GM19468 (cell line): ENCODE data around the gene NFAM1.

Experiments
- ATAC-seq: cut with Tn5 transposase; IDR thresholded peaks from one replicate; pipeline ENCODE4 v1.9.1; 2021; ENCODE audit warnings: mild to moderate bottlenecking, moderate library complexity, moderate number of reproducible peaks; ENCODE audit not compliant: unreplicated experiment; ENCODE audit errors: extremely low read depth

The NFAM1 gene

DNA sequence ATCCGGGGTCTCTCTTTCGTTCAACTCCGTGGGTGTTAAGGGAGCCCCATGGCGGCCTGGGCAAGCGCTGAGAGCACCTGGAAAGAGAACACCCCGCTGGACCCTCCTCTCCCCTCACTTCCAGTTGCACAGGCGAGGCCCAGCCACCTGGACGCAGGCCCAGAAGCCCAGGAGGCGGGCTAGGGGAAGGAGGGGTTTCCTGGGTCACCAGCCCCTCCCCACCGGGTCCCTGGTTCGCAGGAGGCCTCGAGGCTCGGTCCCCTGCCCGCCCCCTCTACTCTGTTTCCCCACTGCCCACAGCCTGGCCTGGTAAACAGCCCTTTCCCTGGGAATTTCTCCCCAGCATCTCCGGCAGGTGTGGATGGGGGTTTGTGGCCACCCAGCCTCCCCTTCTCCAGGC lies 8.5 kb upstream of the NFAM1 start:
- ATAC-seq, result no peak

DNA sequence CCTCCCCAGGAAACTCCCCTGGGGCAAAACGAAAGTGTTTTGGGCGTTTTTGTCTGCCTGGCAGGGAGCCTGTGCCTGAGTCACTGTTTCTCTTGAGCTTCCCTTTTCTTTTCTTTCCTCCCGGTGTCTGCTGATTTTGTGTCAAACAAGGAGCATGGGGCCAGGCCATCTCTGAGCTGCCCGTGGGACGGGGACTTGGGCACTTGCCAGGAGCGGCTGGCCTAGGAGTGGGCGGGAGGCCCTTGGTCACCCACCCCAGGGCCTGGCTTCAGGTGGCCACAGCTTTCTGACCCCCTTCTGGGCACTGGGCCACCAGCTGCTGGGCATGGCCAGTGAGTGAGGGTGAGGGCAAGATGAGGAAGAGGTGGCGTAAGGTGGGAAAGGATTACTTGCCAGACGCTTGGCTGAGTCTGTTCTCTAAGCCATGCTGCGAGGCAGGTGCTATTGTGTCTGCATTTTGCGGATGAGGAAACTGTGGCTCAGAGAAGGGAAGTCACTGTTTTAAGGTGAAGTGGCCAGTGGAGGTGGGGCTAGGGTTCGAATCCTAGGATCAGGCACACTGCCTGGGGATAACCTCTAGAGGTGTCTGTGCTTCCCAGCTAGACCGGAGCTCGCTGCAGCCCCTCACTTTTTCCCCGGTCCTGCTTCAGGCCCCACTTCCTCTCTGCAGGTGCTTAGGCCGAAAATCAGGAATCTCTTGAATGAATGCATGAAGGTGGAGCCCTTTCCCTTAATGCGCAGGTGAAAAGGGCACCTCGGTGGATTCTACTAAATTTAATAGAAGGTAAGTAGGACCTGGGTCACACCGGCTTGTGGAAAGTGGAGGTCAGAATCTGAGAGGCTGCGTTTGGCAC lies 7.8 kb upstream of the NFAM1 start:
- no peak for ATAC-seq

DNA sequence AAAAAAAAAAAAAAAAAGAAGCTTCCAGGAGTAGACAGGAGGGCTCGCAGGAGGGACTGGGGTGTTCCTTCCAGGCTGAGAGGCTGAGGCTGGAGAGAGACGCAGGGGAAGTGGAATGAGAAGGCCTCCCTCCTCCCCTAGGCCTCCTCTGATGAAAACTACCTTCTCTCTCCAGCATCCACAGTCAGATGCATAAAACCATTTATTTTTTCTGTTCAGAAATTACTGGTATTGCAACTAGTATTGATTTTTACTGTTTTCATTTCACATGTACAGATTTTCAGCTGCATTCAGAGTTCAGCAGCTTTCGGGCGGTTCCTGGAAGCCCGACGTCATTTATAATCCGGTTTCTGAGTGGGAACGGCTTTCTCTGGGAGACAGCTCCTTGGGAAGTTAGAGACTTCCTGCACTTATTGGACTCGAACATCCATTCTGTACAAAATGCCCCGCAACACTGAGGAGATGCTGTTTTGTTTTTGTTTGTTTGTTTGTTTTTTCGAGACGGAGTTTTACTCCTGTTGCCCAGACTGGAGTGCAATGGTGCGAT lies 6.9 kb upstream of the NFAM1 start:
- no peak for ATAC-seq

DNA sequence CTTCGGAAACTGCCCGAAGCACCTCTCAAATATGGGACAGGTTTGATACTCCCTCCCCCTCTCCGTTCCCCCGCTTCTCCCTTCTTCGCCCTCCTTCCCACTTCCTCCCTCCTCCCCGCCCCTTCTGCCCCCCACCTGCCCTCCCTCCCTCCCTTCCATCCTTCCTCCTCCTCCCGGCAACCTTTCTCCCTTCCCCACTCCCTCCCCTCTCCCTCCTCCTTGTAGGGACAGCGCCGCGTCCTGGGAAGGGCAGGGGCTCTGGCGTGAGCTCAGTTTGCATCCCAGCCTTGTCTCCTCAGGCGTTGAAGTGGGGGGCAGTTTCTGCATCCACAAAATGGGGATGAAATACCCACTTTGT lies 6.1 kb upstream of the NFAM1 start:
- ATAC-seq, result no peak

DNA sequence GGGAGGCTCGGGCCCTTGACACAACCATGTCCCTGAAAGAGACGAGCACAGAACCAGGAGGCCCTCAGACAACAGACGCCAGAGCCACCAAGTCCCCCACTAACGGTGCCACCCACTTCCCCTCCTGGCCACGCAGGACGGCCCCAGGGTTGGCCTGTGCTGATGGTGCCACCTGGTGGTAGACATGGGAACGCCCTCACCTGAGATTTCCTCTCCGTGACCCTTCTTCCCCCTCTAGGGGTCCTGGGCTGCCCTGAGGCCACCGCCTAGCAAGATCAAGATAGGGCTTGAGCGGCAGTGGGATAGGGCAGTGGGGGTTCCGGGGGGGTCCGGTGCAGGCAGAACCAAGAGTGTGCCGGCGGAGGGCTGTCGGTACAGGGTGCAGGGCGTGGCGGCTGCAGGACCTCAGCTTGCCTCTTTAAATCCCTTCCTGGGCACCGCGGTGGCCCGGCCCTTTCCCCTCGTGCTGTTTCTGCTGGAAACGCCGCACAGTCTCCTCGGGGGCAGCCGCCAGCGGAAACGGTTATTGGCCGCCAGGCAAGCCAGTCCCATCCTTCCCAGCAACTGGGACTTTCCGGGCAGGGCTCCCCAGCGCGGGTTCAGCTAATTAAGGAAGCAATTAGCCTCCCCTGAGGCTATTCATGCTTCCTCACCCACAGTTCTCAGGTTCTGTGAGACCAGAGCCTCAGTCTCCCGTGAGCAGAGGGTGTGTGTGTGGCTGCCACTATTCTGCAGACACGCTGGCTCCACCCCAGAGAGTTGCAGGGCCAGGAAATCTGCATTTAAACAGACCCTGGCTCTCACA lies 5.5 kb upstream of the NFAM1 start:
- no peak for ATAC-seq

DNA sequence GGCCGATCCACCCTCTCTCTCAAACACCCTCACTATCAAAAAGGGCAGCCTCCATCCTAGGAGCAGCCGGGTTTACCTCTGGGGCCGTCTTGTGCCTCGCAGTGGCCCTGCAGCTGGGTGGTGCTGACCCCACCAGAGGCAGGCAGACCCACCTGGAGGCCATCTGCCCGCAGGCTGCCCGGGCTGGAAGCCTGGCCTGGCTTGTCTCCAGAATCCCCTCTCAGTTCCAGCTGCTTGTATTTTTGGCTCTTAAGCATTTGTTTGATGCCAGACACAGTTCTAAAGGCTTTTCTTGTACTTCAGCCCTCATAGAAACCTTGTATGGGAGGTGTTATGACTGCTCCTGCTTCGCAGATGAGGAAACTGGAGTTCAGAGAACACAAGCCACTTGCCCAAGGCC lies 4.2 kb upstream of the NFAM1 start:
- no peak for ATAC-seq

DNA sequence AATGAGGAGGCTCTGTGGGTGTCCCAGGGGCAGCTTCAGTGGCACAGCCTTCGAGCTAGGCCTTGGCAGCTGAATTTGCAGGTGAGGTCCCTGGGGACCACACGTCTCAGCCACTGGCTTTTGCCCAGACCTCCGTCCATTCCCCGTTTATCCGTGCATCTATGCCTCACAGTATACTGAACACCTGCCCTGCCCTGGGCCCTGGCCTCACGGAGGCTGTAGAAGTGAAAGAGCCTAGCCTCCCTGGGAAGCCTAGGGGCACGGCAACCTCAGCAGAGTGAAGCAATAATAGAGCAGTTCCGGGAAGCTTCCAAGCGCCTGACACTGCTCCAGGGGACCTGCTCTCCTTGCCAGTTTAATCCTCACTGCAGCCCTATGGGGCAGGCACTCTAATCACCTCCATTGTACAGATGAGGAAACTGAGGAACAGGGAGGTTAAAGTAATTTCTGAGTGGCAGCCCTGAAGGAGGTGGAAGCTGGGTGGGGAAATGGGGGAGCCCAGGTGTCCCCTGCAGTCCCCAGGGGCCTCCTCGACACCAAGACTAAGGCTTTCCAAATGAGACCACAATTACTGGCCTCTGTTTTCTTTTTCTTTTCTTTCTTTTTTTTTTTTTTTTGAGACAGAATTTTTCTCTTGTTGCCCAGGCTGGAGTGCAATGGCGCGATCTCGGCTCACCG lies 2.7 kb upstream of the NFAM1 start:
- ATAC-seq, result no peak

DNA sequence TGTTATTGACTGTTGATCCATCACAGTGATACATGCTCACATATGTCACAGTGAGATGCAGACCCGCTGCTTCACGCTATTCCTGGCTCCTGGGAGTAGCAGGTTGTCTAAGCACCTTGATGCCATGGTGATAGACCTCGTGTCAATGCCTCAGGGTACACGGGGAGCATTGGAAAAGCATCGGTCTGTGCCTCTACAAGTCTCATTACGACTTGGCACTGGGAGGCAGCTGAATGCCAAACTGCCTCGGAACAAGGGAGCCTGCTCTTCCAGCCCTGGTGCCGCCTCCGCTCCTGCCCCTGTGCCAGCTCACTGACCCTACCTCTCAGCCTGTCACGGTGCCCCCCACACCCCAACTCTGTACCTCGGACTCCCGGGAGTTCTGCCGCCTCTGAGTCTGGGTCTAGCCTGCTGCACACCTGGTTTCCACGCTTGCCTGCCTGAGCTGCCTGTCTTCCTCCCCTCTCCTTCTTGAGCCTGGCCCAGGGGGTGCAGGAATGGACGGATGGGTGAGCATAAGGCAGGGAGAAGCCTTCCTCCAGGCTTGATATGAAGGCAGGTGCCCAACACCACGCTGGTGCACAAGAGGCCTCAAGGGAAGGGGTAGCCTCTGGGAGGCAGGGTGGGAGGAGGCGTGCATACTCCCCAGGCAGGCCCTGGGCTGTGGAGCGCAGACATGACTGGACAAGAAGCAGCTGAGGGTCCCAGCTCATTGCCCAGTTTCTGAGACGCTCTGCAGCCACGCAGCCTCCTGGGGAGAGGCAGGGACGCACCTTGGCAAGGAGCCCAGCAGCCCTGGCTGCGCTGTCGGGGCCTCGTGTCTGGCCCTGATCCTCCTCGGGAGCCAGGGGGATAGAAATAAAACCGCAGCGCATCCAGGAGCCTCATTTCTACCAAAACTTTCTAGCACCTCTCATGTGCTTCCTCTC lies 1.8 kb upstream of the NFAM1 start:
- no peak for ATAC-seq

DNA sequence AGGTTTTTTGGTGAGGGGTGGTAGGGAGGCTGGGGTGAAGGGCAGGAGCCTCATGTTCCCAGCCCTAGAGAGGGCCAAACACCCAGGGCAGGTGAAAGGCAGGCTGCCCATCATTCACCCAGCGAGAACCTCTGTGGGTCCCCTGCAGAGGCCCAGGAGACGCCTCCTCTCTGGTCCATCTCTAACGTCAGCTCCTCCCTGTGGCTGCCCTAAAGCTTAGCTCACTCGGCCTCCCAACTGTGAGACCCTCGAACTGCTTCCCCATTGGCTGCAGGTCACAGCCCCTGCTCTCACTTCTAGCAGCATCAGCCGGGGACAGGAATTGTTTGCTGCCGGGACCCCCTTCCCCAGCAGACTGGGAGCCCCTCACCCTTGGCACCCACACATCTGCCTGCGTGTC lies 615 bp upstream of the NFAM1 start:
- ATAC-seq, result no peak

DNA sequence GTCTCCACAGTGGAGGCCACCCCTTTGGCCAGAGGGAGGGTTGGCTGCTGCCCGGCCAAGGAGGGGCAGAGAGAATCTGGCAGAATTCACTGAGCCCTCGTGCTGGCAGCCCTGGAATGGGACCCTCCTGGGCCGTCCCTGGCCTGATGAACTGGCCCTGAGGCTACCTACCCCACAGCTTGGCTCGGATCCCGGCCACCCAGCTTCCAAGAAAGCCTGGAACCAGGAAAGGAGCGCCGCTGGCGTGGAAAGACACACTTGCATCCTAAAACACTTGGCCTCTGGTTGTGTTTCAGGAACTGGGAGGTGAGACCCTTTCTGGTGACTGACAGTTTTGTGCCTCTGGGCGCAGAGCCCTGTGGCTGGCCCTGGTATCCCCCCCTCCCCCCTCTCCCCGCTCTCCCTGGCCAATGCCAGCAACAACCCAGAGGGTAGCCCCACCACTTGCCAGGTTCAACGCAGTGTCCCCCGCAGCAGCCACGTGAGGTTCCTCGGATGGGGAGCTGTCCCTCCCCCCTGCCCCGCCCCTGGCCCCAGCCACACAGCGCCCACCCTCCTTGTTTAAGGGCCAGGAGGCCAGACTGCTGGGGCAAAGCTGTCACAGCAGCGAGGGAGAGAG lies 693 bp downstream of the NFAM1 start:
- ATAC-seq, result no peak

DNA sequence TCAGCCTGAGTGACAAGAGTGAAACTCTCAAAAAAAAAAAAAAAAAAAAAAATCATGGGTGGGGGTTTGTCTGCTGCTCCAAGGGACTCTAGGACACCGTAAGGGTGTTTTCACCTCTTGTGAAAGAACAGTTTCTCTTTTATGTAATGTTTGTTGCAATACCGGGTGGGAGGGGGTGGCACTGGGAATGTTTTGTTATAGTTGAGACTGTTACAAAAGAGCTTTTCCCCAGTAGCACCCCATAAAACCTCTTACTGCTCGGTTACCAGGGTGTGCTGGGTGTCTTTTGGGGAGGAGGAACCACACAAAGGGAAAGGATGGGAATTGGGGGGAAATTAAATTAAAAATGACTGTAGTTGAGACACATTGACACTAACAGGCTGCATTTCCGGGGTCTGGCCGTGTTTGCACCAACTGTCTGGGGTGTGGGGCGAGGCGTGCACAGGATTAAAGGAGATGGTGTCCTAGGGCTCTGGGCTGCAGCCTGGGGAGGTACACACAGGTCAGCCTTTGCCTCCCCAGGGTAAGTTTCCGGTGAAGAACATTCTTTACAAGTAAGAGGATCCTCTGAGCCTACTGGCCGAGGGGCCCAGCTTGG lies 1.6 kb downstream of the NFAM1 start:
- ATAC-seq, result no peak

DNA sequence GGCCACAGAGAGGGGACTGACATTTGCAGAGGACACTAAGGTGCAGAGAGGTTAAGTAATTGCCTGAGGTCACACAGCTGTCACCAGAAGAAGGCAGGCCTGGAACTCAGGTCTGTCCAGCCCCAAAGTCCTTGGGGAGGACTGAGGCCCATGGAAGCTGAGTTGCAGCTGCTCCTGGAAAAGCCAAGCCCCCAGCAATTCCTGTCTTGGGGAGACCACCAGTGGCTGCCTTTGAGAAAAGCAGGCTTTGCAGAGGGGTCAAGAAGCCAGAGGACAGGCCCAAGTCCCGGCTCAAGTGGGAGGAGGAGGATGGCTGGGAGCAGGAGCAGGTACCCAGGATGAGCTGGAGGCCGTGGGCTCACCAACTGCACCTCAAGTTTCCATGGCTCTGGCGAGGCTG lies 3.4 kb downstream of the NFAM1 start:
- ATAC-seq, result no peak

DNA sequence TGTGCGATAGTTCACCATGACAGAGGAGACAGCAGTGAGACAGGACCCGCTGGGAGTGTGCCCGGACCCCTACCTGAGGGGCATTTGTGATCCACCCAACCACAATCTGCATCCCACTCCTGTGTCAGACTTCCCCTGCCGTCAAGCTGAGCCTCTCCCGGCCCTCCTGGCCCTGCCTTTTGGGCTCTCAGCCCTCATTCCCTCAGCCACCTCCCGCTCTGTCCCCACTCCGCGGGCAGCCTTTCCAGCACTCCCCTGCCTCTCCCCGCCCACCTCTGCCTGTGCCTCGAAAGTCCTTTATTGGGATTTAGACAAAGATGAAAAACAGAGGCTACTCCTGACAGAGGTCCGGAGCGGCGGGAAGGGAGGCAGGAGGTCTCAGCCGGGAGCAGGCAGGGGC lies 4.2 kb downstream of the NFAM1 start:
- no peak for ATAC-seq

DNA sequence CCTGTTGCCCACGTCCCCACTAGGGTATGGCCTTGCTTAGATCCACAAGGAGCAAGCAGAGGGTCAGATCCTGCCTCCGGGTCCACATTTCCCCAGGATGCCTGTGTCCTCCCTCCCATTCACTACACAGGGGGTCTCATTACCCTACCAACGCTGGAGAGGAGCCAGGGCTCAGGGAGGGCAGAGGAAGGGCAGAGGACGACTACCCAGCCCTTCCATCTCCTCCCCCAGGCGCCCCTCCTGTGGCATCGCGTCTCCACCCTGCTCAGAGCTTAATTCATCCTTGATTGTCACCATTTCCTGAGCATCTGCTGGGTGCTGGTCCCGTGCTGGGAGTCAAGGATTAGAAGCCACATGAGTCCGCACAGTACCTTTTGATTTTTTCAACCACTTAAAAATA lies 5.0 kb downstream of the NFAM1 start:
- no peak for ATAC-seq

DNA sequence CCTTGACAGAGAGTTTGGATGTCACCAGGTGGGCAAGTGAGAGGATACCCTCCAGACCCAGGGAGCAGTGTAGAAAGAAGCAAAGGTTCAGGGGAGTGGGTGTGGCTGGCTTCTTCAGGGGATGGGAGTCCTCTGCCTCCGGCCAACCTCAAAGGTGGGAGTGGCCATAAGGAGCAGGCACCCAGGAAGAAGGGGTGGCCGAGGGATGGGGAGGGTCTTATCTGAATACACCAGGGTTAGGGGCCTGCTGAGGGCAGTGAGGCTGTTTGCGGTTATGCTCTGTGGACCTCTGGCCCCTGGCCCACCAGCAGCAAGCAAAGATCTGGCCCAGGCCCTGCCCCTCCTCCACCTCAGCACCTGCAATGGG lies 6.2 kb downstream of the NFAM1 start:
- no peak for ATAC-seq

DNA sequence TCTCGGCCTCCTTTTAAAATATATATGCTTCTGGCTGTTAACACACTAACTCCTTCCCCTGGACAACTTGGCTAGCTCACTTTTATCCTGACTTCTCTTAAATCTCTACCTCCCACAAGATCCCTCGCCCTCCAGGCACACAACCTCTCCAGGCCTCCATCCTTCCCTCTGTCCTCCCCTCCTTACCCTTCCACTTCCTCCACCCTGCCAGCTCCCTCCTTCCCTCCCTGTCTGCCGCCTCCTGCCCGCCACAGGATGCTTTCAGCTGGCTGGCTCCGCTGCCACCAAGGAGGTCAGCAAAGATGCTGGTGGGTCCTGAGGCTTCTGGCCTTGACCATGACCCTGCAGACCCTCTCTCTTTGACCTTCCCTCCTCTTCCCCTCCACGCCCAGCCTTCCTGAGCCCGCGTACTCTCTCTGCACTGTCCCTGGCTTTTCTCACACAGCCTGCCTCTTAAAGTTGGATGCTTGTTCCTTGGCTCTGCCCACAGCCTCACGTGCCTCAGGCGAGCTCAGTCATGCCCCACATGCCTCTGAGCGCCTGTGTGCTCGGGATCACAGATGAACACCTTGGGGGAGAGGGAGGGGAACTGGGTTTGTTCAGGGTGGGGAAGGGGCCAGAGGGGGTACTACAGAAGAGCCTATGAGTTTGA lies 6.7 kb downstream of the NFAM1 start:
- ATAC-seq, result no peak

DNA sequence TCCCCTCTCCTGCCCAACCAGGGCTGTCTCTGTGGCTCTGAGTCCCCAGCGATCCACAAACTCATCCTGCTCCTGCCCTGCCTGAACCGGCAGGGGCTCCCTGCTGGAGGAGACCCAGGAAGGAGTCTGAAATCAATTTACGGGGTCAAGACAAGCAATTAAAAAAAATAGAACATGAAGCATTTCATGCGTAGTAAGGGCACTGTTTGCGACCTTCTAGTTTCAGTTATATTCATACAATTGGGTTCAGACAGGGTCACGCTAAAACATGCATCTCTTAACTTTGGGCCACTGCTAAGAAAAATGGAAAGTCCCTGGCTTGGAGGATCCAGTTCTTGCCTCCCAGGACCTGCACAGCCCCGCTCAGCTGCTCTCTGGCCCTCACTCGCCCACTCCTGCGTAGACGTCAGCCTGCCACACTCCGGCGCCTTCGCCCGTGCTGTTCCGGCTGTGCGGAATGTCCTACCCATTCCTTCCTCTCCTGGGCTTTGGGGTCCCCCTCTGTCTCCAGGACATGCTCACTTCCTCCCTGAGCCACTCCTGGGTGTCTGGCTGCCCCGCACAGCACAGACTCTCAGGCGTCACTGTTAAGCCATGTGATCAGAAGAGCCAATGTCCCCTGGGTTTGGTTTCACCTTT lies 12.8 kb downstream of the NFAM1 start:
- ATAC-seq, result no peak

DNA sequence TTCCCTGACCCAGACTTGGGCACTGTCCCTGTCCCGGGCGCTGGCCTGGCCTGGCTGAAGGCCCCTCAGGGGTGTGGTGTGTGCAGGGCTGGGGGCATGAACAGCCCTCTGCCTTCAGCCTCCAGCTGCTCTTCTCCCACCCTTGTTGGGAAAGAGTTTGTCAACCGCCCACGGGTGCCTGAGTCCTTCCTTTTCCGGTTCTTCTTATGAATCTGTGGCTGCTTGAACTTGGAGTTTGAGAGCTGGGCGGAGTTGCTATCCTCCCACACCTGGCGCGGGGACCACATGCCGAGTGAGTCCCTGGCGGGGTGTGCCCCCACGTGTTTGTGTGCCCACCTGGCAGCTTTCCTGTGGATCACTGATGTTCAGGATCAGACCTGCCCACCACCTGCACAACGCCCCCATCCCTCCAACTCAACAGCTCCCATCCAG lies 13.4 kb downstream of the NFAM1 start:
- ATAC-seq, result no peak
